GM12875 (cell line): ENCODE data around the gene RHEBL1.

ENCODE experiments used
- H3K4me3 ChIP-seq: one replicate; pipeline ENCODE4 v1.5.1; 2011; ENCODE audit warnings: low read depth, low read length, control low read depth
- TF ChIP-seq, protein P1 (sequence below): IDR thresholded peaks from 2 replicates; pipeline ENCODE4 v1.5.1; 2011; ENCODE audit warnings: low read depth, mild to moderate bottlenecking, control low read depth, inconsistent platforms, low read length, moderate library complexity, borderline replicate concordance; ENCODE audit not compliant: insufficient read depth

Gene RHEBL1

DNA sequence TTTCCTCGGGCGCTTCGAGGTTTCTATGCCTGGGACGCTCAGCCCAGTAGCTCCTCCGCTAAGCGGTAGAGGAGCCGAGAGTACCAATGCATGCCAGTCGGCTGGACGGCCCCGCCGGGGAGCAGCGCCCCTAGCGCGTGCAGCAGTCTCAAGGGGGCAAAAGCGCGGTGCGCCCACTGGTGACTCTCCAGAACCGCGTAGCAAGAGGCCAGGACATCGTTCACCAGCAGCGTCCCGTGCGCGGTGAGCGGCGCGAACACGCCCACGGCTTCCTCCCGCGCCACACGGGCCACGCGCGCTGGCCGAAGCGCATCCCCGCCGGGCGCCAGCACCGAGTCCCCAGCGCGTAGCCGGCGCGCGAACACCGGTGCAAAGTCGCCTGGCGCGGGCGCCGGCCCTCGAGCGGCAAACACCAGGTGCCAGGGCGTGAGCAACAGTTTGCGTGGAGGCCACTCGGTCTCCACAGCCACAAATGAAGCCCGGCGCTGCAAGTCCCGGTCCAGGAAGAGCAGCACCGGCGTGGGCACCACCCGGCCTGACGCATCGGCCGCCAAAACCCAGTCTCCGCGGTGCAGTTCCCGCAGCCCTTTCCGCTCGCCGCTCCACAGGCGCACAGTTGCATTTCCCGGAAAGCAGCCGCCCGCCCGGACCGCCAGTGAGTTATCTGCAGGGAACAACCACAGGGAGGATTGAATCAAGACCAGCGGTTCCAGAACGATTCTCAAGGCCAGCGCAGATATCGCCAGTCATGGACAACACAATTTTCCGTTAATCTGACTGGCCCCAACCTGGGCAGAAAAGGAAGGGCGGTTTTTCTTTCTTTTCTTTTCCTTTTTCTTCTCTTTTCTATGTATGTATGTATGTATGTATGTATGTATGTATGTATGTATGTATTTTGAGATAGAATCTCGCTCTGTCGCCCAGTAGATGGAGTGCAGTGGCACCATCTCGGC, 20.3 kb upstream of the RHEBL1 start:
- TF ChIP-seq, protein P1, sequence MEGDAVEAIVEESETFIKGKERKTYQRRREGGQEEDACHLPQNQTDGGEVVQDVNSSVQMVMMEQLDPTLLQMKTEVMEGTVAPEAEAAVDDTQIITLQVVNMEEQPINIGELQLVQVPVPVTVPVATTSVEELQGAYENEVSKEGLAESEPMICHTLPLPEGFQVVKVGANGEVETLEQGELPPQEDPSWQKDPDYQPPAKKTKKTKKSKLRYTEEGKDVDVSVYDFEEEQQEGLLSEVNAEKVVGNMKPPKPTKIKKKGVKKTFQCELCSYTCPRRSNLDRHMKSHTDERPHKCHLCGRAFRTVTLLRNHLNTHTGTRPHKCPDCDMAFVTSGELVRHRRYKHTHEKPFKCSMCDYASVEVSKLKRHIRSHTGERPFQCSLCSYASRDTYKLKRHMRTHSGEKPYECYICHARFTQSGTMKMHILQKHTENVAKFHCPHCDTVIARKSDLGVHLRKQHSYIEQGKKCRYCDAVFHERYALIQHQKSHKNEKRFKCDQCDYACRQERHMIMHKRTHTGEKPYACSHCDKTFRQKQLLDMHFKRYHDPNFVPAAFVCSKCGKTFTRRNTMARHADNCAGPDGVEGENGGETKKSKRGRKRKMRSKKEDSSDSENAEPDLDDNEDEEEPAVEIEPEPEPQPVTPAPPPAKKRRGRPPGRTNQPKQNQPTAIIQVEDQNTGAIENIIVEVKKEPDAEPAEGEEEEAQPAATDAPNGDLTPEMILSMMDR: peak; percentile 38
- no peak overlapping the region for H3K4me3 ChIP-seq

DNA sequence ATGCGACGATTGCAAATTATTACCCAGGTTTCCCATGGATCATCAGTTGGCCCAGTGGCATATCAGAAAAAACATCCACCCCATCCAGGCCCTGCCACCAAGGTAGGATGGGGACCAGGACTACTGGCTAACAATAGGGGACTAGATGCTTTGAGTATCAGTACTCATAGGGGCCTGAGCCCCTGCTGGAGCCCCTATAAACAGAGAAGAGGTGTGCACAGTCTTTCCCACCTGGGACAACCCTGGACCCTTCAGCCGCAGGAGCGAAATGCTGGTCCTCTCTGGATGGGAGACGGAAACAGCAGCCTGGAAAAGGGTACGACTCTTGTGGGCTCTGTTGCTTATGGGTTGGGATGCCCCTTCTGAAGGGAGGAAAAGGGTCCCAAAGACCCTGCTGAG, 19.2 kb upstream of the RHEBL1 start:
- no peak overlapping the region for H3K4me3 ChIP-seq

DNA sequence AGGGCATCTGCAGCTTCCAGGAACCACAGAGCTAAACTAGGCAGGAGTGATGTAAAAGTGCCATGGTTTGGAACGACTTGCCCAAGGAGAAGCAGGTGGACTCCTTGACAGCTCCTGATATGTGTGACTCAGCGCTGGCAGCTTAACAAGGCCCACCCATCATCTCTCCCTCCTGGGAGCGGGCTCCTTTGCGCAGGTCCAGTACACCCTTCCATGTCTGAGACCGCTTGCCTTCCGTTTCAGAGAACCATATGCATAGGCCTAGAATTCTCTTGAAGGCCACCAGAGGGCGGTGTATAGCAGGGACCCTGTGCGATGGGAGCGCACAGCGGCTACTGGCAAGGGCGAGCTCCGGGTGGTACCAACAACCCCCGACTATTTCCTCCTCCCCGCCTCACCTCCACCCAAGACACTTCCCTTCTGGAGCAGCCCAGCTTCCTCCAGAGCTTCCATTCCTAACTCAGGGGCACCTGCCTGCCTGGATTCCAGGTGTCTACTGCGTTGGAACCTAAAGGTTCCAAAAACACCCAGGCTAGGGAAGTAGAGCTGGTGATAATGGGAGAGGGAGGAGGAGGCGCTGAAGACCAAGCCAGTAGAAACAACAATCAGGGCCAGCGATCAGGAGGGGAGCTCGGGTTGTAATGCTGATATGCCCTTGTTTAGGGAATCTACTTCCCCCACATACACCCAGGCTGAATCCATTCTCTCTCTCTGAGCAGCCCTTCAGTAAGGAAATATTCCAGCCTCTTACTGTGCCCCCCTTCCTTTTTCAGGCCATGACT, 18.6 kb upstream of the RHEBL1 start:
- H3K4me3 ChIP-seq: no peak overlapping the region
- TF ChIP-seq, protein P1: peak; percentile 94

More for the DNA sequence above, 19.2 kb upstream of the RHEBL1 start:
- TF ChIP-seq, protein P1: no peak

DNA sequence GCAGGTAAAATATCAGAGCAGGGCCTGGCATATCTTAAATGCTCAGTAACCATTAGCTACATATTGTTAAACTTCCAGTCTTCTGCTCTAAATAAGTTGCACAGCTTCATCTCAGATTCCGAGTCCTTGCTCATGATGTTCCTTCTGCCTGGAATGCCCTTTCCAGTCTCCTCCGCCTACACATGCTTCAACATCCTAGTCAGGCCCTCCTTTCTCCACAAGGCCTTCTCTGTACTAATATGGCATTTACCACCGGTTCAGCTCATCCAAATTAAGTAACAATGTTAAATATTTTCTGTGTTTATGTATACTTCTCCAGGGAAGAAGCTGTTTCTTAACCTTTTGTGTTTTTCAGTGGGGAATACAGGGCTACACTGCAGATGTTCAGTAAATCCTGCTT, 16.3 kb upstream of the RHEBL1 start:
- no peak overlapping the region for H3K4me3 ChIP-seq
- TF ChIP-seq, protein P1: no peak

DNA sequence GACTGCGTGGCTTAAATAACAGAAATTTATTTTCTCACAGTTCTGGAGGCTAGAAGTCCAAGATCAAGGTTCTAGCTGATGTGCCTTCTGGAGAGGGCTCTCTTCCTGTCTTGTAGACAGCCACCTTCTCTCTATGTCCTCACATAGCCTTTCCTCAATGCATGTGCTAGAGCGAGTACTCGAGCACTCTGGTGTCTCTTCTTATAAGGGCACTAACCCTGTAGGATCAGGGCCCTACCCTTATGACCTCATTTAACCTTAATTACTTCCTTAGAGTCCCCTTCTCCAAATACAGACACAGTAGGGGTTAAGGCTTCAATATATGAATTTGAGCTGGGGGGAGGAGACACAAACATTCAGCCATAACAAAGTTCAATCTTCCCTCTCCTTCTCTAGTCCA, 14.7 kb upstream of the RHEBL1 start:
- TF ChIP-seq, protein P1: no peak
- H3K4me3 ChIP-seq: no peak overlapping the region

DNA sequence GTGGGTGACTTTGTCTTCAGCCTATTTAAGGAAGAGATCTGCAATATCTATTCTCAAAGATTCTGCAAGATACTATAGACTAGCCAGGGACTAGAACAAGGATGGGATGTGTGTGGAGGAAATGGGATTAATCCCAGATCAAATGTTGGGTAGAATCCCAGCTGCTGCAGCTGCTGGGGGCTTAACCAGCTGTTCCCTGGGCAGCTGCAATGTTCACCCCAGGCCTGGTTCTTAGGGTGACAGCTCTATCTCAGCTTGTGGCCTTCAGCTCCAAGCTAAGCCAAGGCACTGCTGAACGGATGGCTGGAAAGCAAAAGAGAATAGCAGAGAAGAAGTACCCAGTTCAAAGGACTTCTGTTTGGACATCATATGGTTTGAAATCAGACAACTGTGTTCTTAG, 10.0 kb upstream of the RHEBL1 start:
- H3K4me3 ChIP-seq: no peak overlapping the region
- TF ChIP-seq, protein P1: no peak
